HCT116 (cell line): ENCODE data around the gene TRRAP.

Experiments used
- CEBPB ChIP-seq: IDR thresholded peaks from 2 replicates; pipeline ENCODE4 v1.6.1; 2012; ENCODE audit warnings: low read depth
- CTCF ChIP-seq, 3 experiments: fragments of 200-600 bp in 1 of 3; sonication (generic) in 1 of 3; IDR thresholded peaks in 2 of 3; conservative IDR thresholded peaks in 1 of 3; 2 replicates each; pipeline ENCODE4 v1.5.1; 2012 to 2017; ENCODE audit warnings: low read depth in 2 of 3, low read length in 2 of 3, antibody characterized with exemption in 1 of 3, borderline replicate concordance in 1 of 3, control low read depth in 1 of 3, mild to moderate bottlenecking in 1 of 3, mixed read lengths in 1 of 3, mixed run types in 1 of 3, moderate library complexity in 1 of 3; ENCODE audit not compliant: insufficient read depth in 1 of 3
- EZH2phosphoT487 ChIP-seq: fragments of 200-600 bp; IDR thresholded peaks from 2 replicates; pipeline ENCODE4 v1.6.1; 2018; ENCODE audit warnings: antibody characterized with exemption, borderline replicate concordance
- MAX ChIP-seq: IDR thresholded peaks from 2 replicates; pipeline ENCODE4 v1.6.1; 2012
- POLR2A ChIP-seq: IDR thresholded peaks from 2 replicates; pipeline ENCODE4 v1.7.0; 2011; ENCODE audit warnings: borderline replicate concordance; ENCODE audit not compliant: insufficient read depth, insufficient read length; ENCODE audit errors: extremely low read depth
- SRF ChIP-seq: IDR thresholded peaks from 2 replicates; pipeline ENCODE4 v1.6.1; 2012; ENCODE audit warnings: low read depth
- ZNF274 ChIP-seq: fragments of 200-500 bp; sonication (Bioruptor generic); IDR thresholded peaks from 2 replicates; pipeline ENCODE4 v1.6.1; 2014; ENCODE audit warnings: mild to moderate bottlenecking, low read depth, low read length, inconsistent platforms

- TF ChIP-seq MAX (no peak), EZH2phosphoT487 (no peak), ZNF274 (no peak), CTCF (IDR thresholded peaks at IDR 0.05 in 2 of 3, conservative IDR thresholded peaks at IDR 0.05 in 1 of 3; ENCODE audit: borderline replicate concordance in 1 of 3, insufficient read depth in 1 of 3, low read depth in 2 of 3, low read length in 2 of 3) (no peak), POLR2A (no peak), SRF (no peak), CEBPB (no peak)
Measured at GRCh38 chr7:99002148-99002826, 124.0 kb downstream of the TRRAP start.
